T-helper 17 cell (primary cell): ENCODE measurements around the gene CRELD2. TPM values are rescaled to one million over a fixed set of nuclear protein-coding genes. Genes with fewer than 3 reads are reported as not detected.

Experiments
- ATAC-seq: fragments of 150-1000 bp; cut with Tn5 transposase; 2 replicates; pipeline ENCODE4 v1.10.0; 2021; ENCODE audit warnings: mild to moderate bottlenecking, moderate library complexity
- DNase-seq, 3 donors: peaks; one replicate each; pipeline versions ENCODE4 v3.0.0 to v3.0.0-alpha.2; 2020 to 2021
- H3K9me3 ChIP-seq: one replicate; pipeline ENCODE4 v1.7.0; 2013; ENCODE audit warnings: low read length, mild to moderate bottlenecking; ENCODE audit not compliant: control insufficient read depth, poor library complexity, severe bottlenecking
- H3K27ac Mint-ChIP-seq: one replicate; pipeline ENCODE4 v1.8.0; 2022; ENCODE audit warnings: mild to moderate bottlenecking, moderate library complexity, mixed read lengths
- H3K27me3 Mint-ChIP-seq: one replicate; pipeline ENCODE4 v1.8.0; 2022; ENCODE audit warnings: mixed read lengths
- H3K36me3 Mint-ChIP-seq: one replicate; pipeline ENCODE4 v1.8.0; 2022; ENCODE audit warnings: low read depth, mixed read lengths
- H3K4me1 Mint-ChIP-seq: one replicate; pipeline ENCODE4 v1.8.0; 2022; ENCODE audit warnings: mild to moderate bottlenecking, mixed read lengths
- H3K4me3 Mint-ChIP-seq: one replicate; pipeline ENCODE4 v1.8.0; 2022; ENCODE audit warnings: mild to moderate bottlenecking, moderate library complexity, mixed read lengths
- total RNA-seq, 4 donors: library from RNA in 2 of 4; stranded (reverse) in 2 of 4; gene quantifications; one replicate each; pipeline ENCODE4 v1.2.3 and lab custom pipeline; 2022 to 2026

CRELD2 gene
- total RNA-seq (10 to 100 TPM; 28.1 to 36.7 TPM), total RNA-seq (lab: John Stamatoyannopoulos, UW) (27.4 to 36.0 reads per million in 2 donors)

- Mint-ChIP-seq H3K36me3 (no peaks in the 10 kb centered on the region), H3K27me3 (no peaks in the 10 kb centered on the region), H3K27ac (peak within 1 kb of the TSS; percentile 80), H3K4me1 (peaks cover 14% of the 10 kb centered on the region), H3K4me3 (peak within 1 kb of the TSS; percentile 92)
- DNase-seq (peak; percentile 94 to 96 (median 96)), ATAC-seq (peak; percentile 98)
- no peaks in the 10 kb centered on the region for H3K9me3 ChIP-seq
Observed at GRCh38 chr22:49917974-49918910, at the start of gene CRELD2, which contains the start of gene ALG12. CRELD2 (plus strand) TSS chr22:49918634; CDS start chr22:49918770, 136 bp downstream. ALG12 (minus strand) TSS chr22:49918438; CDS start chr22:49913765, 4,673 bp downstream.

- Mint-ChIP-seq H3K27ac (peak overlapping the region; percentile 95), H3K4me1 (peaks cover 49% of the 10 kb centered on the region), H3K36me3 (no peaks in the 10 kb centered on the region), H3K27me3 (no peaks in the 10 kb centered on the region), H3K4me3 (peak overlapping the region; percentile 46)
- no peak for DNase-seq
- no peak for ATAC-seq
- no peaks in the 10 kb centered on the region for H3K9me3 ChIP-seq
Observed at GRCh38 chr22:49869086-49869830, 49.2 kb upstream of the CRELD2 start.

- peak overlapping the region; percentile 46 for H3K4me3 Mint-ChIP-seq
- no peak for DNase-seq
- H3K27me3 Mint-ChIP-seq: no peaks in the 10 kb centered on the region
- no peaks in the 10 kb centered on the region for H3K9me3 ChIP-seq
- peaks cover 48% of the 10 kb centered on the region for H3K4me1 Mint-ChIP-seq
- H3K36me3 Mint-ChIP-seq: no peaks in the 10 kb centered on the region
- ATAC-seq: peak; percentile 81
- peak overlapping the region; percentile 70 for H3K27ac Mint-ChIP-seq
Observed at GRCh38 chr22:49869845-49870712, 48.4 kb upstream of the CRELD2 start.

- H3K4me1 Mint-ChIP-seq: peaks cover 52% of the 10 kb centered on the region
- H3K36me3 Mint-ChIP-seq: no peaks in the 10 kb centered on the region
- H3K4me3 Mint-ChIP-seq: no peak overlapping the region
- no peak for DNase-seq
- peak overlapping the region; percentile 34 for H3K27ac Mint-ChIP-seq
- ATAC-seq: no peak
- H3K9me3 ChIP-seq: no peaks in the 10 kb centered on the region
- no peaks in the 10 kb centered on the region for H3K27me3 Mint-ChIP-seq
Observed at GRCh38 chr22:49871482-49871881, 47.0 kb upstream of the CRELD2 start.

- Mint-ChIP-seq H3K27ac (peak overlapping the region; percentile 34), H3K36me3 (no peaks in the 10 kb centered on the region), H3K4me3 (no peak overlapping the region), H3K27me3 (no peaks in the 10 kb centered on the region), H3K4me1 (peaks cover 46% of the 10 kb centered on the region)
- ATAC-seq (no peak), DNase-seq (no peak)
- H3K9me3 ChIP-seq: no peaks in the 10 kb centered on the region
Observed at GRCh38 chr22:49872347-49872746, 46.1 kb upstream of the CRELD2 start.

GRCh38 chr22:49873228-49873940, 45.0 kb upstream of the CRELD2 start:
- Mint-ChIP-seq H3K27ac (no peak overlapping the region), H3K36me3 (no peaks in the 10 kb centered on the region), H3K4me3 (no peak overlapping the region), H3K27me3 (no peaks in the 10 kb centered on the region), H3K4me1 (peaks cover 39% of the 10 kb centered on the region)
- H3K9me3 ChIP-seq: no peaks in the 10 kb centered on the region
- ATAC-seq (no peak), DNase-seq (no peak)

- Mint-ChIP-seq H3K27ac (peak overlapping the region; percentile 32), H3K27me3 (no peaks in the 10 kb centered on the region), H3K36me3 (no peaks in the 10 kb centered on the region), H3K4me1 (peaks cover 34% of the 10 kb centered on the region), H3K4me3 (no peak overlapping the region)
- H3K9me3 ChIP-seq: no peaks in the 10 kb centered on the region
- DNase-seq (no peak), ATAC-seq (no peak)
Observed at GRCh38 chr22:49877642-49878041, 40.8 kb upstream of the CRELD2 start.

GRCh38 chr22:49878206-49878605, 40.2 kb upstream of the CRELD2 start:
- H3K4me3 Mint-ChIP-seq: peak overlapping the region; percentile 43
- DNase-seq (no peak), ATAC-seq (no peak)
- no peaks in the 10 kb centered on the region for H3K9me3 ChIP-seq
- peak overlapping the region; percentile 32 for H3K27ac Mint-ChIP-seq
- no peaks in the 10 kb centered on the region for H3K27me3 Mint-ChIP-seq
- H3K4me1 Mint-ChIP-seq: peaks cover 37% of the 10 kb centered on the region
- H3K36me3 Mint-ChIP-seq: no peaks in the 10 kb centered on the region

- DNase-seq (no peak), ATAC-seq (no peak)
- H3K27me3 Mint-ChIP-seq: no peaks in the 10 kb centered on the region
- peaks cover 37% of the 10 kb centered on the region for H3K4me1 Mint-ChIP-seq
- peak overlapping the region; percentile 76 for H3K4me3 Mint-ChIP-seq
- no peaks in the 10 kb centered on the region for H3K36me3 Mint-ChIP-seq
- H3K27ac Mint-ChIP-seq: peak overlapping the region; percentile 86
- no peaks in the 10 kb centered on the region for H3K9me3 ChIP-seq
Observed at GRCh38 chr22:49879871-49880270, 38.6 kb upstream of the CRELD2 start.

GRCh38 chr22:49880281-49880680, 38.2 kb upstream of the CRELD2 start:
- H3K9me3 ChIP-seq: no peaks in the 10 kb centered on the region
- DNase-seq (no peak), ATAC-seq (peak; percentile 71)
- peak overlapping the region; percentile 86 for H3K27ac Mint-ChIP-seq
- peak overlapping the region; percentile 76 for H3K4me3 Mint-ChIP-seq
- H3K36me3 Mint-ChIP-seq: no peaks in the 10 kb centered on the region
- no peaks in the 10 kb centered on the region for H3K27me3 Mint-ChIP-seq
- peaks cover 37% of the 10 kb centered on the region for H3K4me1 Mint-ChIP-seq

- H3K9me3 ChIP-seq: no peaks in the 10 kb centered on the region
- Mint-ChIP-seq H3K4me1 (peaks cover 32% of the 10 kb centered on the region), H3K36me3 (no peaks in the 10 kb centered on the region), H3K27me3 (no peaks in the 10 kb centered on the region), H3K4me3 (peak overlapping the region; percentile 45), H3K27ac (peak overlapping the region; percentile 2)
- ATAC-seq: no peak
- DNase-seq: no peak
Observed at GRCh38 chr22:49881856-49882255, 36.6 kb upstream of the CRELD2 start.
